Activated CD4-positive, alpha-beta T cell treated with anti-CD3 and anti-CD28 coated beads for 4 hours (primary cell): ENCODE data around the gene CAB39.

Source experiments
- DNase-seq, 2 donors: peaks; one replicate each; pipeline ENCODE4 v3.0.0-alpha.2; 2020

CAB39 gene

DNA sequence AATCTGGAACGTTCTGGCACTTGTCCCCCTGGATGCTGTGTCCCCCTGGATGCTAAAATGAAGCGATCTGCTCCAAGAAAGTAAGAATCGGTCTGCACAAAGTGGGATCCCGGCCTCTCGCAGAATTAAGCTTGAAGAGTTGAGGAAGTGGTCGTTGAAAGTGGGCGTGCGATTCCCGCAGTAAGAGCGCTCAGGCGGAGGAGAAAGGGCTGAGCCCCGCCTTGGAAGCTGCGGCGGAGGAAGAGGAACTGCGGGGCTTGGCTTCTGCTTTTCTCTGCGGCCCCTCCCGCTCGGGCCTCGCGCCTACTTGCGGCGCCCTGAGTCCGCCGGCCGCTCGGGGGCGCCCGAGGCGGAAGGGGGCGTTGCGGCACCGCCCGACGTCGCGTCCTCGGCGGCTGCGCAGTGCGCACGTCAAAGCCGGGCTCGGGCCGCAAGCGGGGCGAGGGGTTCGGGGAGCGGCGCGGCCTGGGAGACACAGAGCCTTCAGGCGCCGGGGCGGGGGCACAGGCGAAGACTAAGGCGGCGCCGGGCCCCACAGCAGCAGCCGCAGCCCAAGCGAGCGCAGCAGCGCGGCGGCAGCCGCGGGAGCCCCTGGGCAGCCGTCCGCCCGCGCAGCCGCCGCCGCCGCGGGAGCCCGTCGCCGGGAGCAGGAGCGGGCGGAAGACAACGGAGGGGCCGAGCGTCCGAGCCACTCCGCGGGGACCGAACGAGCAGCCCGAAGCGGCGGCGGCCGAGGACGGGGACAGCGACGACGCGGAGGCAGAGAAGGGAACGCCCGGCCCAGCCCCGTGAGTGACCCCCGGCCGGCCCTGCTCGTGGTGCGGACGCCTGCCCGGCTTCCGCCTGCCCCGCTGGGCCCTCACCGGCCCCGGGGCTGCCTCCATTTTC, at the start of gene CAB39:
Gene CAB39, plus strand, starts transcription at position 400 of the 888 bp plus-strand sequence. CDS start 47,160 bp downstream, outside the sequence.
- peak; percentile 78 to 84 for DNase-seq

GRCh38 chr2:230664128-230664527, 48.5 kb upstream of the CAB39 start:
- no peak for DNase-seq

DNA sequence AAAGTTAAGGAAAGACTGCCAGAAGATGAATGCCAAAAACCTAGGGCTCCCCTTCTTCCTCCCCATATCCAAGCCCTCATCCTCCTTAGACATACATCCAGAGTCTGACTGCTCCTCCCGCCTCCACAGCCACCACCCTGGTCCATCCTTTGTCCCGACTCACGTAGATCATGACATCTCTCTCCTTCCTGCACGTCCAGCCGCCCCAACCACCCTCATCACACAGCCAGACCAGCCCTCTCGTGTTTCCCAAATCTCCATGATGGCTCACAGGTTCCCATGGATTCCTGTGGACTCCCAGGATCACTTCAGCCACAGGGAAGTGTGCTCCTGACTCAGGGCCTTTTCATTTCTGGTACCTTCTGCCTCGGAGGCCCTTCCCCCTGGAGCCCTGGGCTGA, 47.8 kb upstream of the CAB39 start:
- no peak for DNase-seq

DNA sequence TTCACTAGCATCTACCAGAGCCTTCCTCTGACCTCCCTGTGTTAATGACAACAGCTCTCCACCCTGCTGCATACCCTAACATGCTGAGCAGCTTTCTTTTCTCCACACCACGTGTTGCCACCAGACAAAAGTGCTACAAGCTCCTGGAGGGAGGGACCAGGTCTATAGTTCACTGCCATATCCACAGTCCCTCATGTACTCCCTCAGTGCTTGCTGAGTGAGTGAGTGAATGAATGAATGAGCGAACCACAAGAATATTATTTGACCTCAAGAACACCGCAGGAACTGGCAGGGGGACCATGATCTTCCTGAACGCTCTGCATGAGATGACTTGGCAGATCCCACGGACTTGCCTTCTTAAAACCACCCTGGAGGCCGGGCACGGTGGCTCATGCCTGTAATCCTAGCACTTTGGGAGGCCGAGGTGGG, 47.4 kb upstream of the CAB39 start:
- DNase-seq: no peak

DNA sequence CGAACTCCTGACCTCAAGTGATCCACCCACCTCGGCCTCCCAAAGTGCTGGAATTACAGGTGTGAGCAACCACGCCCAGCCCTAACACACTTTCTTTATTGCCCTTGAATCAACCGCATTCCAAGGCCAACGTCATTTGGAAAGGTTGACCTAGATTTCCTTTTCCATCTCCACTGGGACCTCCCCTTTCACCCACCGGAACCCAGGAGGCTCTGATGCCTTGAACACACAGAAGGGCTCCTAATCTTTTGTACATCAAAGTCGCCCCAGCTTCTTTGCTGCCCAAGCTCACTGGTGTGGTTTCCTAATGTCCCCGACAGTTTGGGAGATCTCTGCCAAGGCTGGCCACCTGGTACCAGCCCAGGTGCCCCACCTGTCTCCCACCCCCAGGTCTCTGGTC, 46.2 kb upstream of the CAB39 start:
- DNase-seq: no peak

GRCh38 chr2:230666885-230667712, 45.5 kb upstream of the CAB39 start:
- DNase-seq: no peak

GRCh38 chr2:230668184-230668938, 44.3 kb upstream of the CAB39 start:
- no peak for DNase-seq

- DNase-seq: no peak
These were observed 43.7 kb upstream of the CAB39 start for GRCh38 chr2:230668939-230669303.

GRCh38 chr2:230669386-230669950, 43.2 kb upstream of the CAB39 start:
- no peak for DNase-seq

DNA sequence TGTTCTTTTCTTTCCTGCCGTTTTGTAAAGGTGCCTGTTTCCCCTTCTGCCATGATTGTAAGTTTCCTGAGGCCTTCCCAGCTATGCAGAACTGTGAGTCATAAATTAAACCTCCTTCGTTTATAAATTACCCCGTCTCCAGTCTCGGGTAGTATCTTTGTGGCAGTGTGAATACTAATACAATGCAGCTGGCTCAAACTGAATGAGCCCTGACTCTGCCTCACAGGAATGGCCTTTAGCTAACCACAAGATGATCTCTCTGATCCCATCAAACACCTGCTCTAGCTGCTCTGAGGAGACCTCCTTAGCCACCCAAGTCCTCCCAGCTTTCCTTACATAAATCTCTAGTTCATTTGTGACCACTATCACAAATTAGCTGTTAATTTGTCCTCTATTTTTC, 41.5 kb upstream of the CAB39 start:
- no peak for DNase-seq

GRCh38 chr2:230672836-230673235, 39.8 kb upstream of the CAB39 start:
- no peak for DNase-seq

DNA sequence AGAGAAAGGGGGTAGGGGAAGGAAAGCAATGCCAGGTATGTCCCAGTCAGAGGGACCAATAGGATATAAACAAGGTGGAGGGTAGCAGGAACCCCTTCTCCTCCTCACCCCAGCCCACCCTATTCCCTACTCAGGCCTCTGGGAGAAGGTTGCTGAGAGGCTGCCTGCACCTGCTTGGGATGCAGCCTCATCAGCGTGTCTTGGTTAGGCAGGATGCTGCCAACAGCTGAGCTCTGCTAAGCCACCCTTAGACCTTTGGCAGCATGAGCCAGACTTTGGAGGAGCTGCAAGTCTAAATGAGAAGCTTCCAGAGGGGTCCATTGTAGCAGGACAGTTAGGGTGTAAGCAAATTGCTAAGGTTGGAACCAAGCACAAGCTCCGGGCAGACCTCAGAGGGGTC, 38.2 kb upstream of the CAB39 start:
- no peak for DNase-seq

DNA sequence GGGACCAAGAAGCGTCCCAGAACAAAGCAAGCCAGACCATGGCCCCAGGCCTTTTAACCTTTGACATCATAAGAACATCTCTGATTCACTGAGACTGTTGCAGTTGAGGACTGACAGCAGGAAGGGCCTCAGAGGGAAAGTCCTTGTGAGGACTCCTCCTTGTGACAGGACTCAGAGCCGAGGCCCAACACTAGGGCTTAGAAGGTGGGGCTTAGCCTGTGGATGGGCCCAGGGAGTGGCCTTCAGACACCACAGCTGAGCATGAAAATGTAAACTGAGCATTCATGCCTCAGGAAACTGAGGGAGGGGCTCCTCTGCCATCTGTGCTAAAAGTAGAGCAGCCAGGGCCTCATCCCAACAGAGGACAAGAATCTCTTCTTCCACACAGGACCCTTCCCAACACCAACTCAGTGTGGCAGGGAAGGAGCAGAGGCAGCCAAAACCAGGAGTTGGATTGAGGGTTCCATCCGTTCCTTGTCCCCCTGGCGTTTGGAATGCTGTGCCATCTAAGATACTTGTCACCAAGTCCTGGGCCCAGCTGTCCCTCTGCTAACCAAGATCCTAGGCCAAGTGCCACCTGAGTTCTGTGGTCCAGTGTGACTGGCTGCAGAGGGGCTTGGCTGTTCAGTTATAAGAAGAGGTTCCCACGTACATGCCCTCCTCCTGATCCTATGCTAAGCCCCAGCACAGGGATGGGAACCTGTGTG, 37.5 kb upstream of the CAB39 start:
- DNase-seq: no peak

GRCh38 chr2:230676546-230676945, 36.1 kb upstream of the CAB39 start:
- no peak for DNase-seq

DNA sequence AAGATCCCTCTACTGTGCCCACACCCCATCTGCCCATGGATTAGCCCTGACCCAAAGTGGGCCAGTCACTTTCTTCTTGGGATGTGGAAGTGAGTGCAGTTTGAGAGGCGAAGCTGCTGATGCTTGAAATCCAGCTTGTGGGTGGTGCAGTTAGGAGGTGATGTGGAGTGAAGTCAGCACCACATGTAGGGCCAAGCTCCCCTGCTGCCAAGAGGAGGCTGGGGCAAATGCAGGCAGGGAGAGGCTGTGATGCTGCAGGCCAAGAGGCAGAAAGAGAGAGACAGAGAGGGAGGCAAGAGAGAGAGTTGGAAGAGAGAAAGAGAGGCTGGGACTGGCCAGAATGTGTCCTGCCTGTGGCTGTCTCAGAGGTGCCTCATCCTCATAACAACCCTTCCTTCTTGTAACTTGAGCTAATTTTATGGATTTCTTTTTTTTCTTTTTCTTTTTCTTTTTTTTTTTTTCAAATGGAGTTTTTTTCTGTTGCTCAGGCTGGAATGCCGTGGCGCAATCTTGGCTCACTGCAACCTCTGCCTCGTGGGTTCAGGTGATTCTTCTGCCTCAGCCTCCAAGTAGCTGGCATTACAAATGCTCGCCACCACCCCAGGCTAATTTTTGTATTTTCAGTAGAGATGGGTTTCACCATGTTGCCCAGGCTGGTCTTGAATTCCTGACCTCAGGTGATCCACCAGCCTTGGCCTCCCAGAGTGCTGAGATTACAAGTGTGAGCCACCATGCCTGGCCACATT, 35.3 kb upstream of the CAB39 start:
- DNase-seq: no peak

DNA sequence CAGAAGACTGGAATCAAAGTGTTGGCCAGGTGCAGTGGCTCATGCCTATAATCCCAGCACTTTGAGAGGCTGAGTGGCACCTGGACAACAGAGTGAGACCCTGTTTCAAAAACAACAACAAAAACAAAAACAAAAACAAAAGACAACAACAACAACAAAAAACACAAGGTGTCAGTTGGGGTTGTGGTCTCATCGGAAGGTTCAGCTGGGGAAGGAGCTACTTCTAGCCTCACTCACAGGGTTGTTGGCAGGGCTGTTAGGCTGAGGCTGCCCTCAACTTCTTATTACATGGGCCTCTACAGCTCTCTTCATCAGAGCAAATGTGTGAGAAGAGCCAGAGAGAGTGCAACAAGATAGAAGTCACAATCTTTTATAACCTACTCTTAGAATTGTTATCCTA, 34.6 kb upstream of the CAB39 start:
- DNase-seq: no peak

DNA sequence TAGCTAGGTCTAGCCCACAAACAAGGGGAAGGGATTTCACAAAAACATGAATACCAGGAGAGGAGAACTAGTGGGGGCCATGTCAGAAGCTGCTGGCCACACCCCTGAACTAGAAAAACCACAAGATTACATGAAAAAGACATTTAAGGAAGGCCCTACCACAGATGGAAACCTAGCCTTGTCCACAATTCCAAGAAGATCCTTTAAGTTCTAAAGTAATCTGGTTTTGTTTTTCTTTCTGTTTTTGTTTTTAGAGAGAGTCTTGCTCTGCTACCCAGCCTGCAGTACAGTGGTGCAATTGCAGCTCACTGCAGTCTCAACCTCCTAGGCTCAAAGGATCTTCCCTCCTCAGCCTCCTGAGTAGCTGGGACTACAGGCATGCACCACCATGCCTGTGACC, 34.2 kb upstream of the CAB39 start:
- no peak for DNase-seq

DNA sequence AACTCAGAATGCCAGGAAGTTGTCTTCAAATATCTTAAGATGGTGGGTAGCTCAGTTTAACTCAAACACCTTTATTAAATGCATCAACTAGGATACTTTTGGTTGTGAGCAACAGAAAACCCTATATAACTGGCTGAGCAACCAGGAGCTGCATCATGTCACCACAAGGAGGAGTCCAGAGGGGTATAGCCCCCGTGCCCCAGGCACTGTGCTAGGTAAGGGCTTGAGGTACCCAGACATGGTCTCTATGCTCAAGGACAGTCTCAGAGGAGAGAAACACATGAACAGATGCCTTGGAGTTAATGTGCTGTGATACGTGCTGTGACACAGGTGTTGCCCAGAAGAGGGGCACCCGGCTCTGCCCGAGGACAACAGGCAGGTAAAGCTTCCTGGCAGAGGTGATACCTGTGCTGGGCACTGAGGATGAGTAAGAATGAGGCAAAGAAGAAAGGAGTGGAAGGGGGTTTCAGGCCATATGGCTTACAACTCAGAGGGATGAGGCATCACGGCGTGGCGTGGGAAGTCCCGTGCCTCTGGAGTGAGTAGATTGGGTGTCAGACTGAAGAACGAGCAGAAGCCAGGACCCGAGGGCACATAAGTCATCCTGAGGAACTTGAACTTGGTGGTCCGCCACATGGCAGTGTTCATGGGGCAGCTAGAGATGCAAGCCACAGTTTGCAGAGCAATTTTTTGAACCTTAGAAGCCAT, 32.0 kb upstream of the CAB39 start:
- no peak for DNase-seq

DNA sequence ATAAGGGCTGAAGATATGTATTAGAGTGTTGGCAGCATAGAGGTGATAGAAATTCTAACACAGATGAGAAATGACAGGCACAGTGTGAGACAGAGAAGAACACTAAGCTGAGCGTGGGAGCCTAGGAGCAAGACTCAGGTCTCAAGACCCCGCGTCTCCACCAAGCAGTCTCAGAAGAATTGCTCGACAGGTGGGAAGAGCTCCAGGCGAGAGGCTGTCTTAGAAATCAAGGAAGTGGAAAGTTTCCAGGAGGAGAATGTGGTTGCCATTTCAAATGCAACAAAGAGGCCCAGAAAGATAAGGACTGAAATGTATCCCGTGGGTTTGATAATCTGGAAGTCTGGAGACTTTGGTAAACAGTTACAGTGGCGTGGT, 31.5 kb upstream of the CAB39 start:
- DNase-seq: no peak

GRCh38 chr2:230682546-230682945, 30.1 kb upstream of the CAB39 start:
- no peak for DNase-seq
